ENCODE data around the gene ADORA2B. TPM values are rescaled to one million over a fixed set of nuclear protein-coding genes. Genes with fewer than 3 reads are reported as not detected.

Gene ADORA2B
- polyA plus RNA-seq, 4 donors = 3.0 to 6.0 TPM; not detected in 2

DNA sequence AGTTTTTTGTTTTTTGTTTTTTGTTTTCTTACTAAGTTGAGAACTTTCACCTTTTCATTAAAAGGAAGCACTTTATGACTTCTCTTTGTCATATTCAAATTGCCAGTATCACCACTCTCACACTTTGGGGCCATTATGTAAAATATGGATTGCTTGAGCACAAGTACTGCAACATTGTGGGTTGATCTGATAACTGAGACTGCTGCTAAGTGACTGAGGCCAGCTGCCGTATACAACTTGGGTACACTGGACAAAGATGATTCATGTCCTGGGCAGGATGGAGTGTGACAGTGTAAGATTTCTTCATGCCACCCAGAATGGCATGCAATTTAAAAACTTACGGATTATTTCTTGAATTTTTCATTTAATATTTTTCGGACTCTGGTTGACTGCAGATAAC, 62.5 kb downstream of the ADORA2B start:
- Histone ChIP-seq H3K4me1 (ENCODE audit: control insufficient read depth in 3 of 3, insufficient read depth in 2 of 3, low read depth in 1 of 3, low read length in 2 of 3) (peaks cover 0 to 1% (median 0%) of the 10 kb centered on the region in 3 donors), H3K27ac (ENCODE audit: low read depth in 1 of 3, low read length in 2 of 3) (no peak overlapping the region), H3K9me3 (ENCODE audit: control insufficient read depth in 2 of 2, insufficient read depth in 1 of 2, low read depth in 1 of 2, low read length in 1 of 2) (no peaks in the 10 kb centered on the region), H3K4me3 (ENCODE audit: low read depth in 1 of 3, low read length in 3 of 3) (no peak overlapping the region), H3K27me3 (ENCODE audit: control insufficient read depth in 3 of 3, insufficient read depth in 3 of 3, low read length in 3 of 3) (no peaks in the 10 kb centered on the region), H3K36me3 (ENCODE audit: control insufficient read depth in 3 of 3, insufficient read depth in 2 of 3, low read depth in 1 of 3, low read length in 3 of 3) (peaks cover 16 to 38% (median 35%) of the 10 kb centered on the region in 3 donors)
- FAIRE-seq (no peak), DNase-seq (no peak)
- WGBS, 3 donors = 80 to 85% (median 83%) methylated on average over 3 of the region's 3 CpGs

DNA sequence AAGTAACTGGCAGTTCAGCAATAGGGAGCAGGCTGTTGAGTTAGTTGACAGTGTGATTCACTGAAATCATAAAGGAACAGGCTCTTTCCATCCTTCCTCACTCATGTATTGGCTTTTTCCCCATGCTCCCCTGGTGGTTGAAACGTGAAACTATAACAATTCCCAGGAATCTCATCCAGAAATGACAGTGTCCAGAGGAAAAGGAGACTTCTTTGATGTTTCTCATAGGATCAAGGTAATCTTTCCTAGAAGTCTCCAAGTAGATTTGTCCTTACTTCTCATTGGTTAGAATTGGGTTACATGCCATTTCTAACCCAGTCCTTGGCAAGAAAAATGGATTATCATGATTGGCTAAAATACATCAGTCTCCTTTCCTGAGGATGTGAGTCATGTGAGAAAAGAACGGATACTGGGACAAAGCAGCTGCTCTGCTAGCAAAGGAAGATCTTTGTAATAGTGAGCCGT, 69.0 kb downstream of the ADORA2B start:
- Histone ChIP-seq H3K4me3 (ENCODE audit: low read depth in 1 of 3, low read length in 3 of 3) (no peak overlapping the region), H3K27me3 (ENCODE audit: control insufficient read depth in 3 of 3, insufficient read depth in 3 of 3, low read length in 3 of 3) (no peaks in the 10 kb centered on the region), H3K4me1 (ENCODE audit: control insufficient read depth in 3 of 3, insufficient read depth in 2 of 3, low read depth in 1 of 3, low read length in 2 of 3) (peaks cover 0 to 1% (median 0%) of the 10 kb centered on the region in 3 donors), H3K9me3 (ENCODE audit: control insufficient read depth in 2 of 2, insufficient read depth in 1 of 2, low read depth in 1 of 2, low read length in 1 of 2) (no peaks in the 10 kb centered on the region), H3K27ac (ENCODE audit: low read depth in 1 of 3, low read length in 2 of 3) (peak overlapping the region in 1 of 3 donors; percentile 20), H3K36me3 (ENCODE audit: control insufficient read depth in 3 of 3, insufficient read depth in 2 of 3, low read depth in 1 of 3, low read length in 3 of 3) (peaks cover 0 to 27% (median 6%) of the 10 kb centered on the region in 3 donors)
- FAIRE-seq (no peak), DNase-seq (peak; percentile 24 to 32)
- 57 to 65% (median 58%) methylated on average over 3 of the region's 3 CpGs for WGBS, 3 donors

DNA sequence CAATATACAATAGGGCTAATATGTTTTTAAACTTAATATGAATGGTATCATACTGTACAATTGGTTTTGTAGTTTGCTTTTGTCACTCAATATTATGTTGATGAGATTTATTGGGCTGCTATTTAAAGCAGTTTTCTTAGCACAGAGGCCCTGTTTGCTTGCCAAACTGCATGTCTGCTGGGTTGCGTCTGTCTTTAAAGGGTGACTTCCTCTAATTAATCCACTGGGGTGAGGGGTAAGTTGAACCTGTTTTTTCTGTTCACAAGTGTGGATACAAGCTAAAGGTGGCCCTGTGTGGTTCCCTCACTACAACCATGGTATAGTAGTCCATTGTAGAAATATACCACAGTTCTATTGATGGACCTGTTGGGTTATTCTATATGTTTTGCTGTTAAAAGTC, 74.4 kb downstream of the ADORA2B start:
- no peaks in the 10 kb centered on the region for H3K9me3 ChIP-seq (ENCODE audit: control insufficient read depth in 2 of 2, insufficient read depth in 1 of 2, low read depth in 1 of 2, low read length in 1 of 2)
- H3K4me1 ChIP-seq (ENCODE audit: control insufficient read depth in 3 of 3, insufficient read depth in 2 of 3, low read depth in 1 of 3, low read length in 2 of 3) = no peaks in the 10 kb centered on the region
- H3K36me3 ChIP-seq (ENCODE audit: control insufficient read depth in 3 of 3, insufficient read depth in 2 of 3, low read depth in 1 of 3, low read length in 3 of 3) = peaks cover 5 to 25% (median 8%) of the 10 kb centered on the region in 3 donors
- FAIRE-seq (no peak), DNase-seq (no peak)
- H3K27me3 ChIP-seq (ENCODE audit: control insufficient read depth in 3 of 3, insufficient read depth in 3 of 3, low read length in 3 of 3) = no peaks in the 10 kb centered on the region
- H3K4me3 ChIP-seq (ENCODE audit: low read depth in 1 of 3, low read length in 3 of 3) = no peak overlapping the region
- WGBS, 3 donors = 74 to 100% (median 82%) methylated on average over 1 of the region's 1 CpG
- H3K27ac ChIP-seq (ENCODE audit: low read depth in 1 of 3, low read length in 2 of 3) = no peak overlapping the region

DNA sequence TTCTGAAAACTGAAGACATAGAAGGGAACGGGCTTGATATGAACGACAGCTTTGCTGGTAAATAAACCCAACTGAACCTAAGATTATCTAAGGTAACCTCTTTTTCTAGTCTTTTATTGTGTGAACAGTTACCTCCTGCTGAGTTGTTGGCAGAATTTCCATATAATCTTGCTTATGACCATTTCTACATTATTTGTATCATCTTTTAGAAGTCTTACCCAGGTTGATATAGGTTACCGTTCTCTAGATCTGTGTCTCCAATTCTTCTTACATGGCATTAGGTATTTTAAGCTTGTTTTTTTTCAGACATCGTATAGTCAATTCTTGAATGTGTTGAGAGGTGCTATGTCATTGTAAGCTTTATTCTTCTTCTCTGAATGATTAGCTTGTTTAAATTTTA, 79.0 kb downstream of the ADORA2B start:
- Histone ChIP-seq H3K27ac (ENCODE audit: low read depth in 1 of 3, low read length in 2 of 3) (no peak overlapping the region), H3K27me3 (ENCODE audit: control insufficient read depth in 3 of 3, insufficient read depth in 3 of 3, low read length in 3 of 3) (no peaks in the 10 kb centered on the region), H3K9me3 (ENCODE audit: control insufficient read depth in 2 of 2, insufficient read depth in 1 of 2, low read depth in 1 of 2, low read length in 1 of 2) (no peaks in the 10 kb centered on the region), H3K36me3 (ENCODE audit: control insufficient read depth in 3 of 3, insufficient read depth in 2 of 3, low read depth in 1 of 3, low read length in 3 of 3) (peaks cover 19 to 27% (median 23%) of the 10 kb centered on the region in 3 donors), H3K4me1 (ENCODE audit: control insufficient read depth in 3 of 3, insufficient read depth in 2 of 3, low read depth in 1 of 3, low read length in 2 of 3) (peaks cover 0 to 2% (median 0%) of the 10 kb centered on the region in 3 donors), H3K4me3 (ENCODE audit: low read depth in 1 of 3, low read length in 3 of 3) (no peak overlapping the region)
- no peak for FAIRE-seq
- 68 to 84% (median 80%) methylated on average over 4 of the region's 4 CpGs for WGBS, 3 donors
- DNase-seq = no peak

DNA sequence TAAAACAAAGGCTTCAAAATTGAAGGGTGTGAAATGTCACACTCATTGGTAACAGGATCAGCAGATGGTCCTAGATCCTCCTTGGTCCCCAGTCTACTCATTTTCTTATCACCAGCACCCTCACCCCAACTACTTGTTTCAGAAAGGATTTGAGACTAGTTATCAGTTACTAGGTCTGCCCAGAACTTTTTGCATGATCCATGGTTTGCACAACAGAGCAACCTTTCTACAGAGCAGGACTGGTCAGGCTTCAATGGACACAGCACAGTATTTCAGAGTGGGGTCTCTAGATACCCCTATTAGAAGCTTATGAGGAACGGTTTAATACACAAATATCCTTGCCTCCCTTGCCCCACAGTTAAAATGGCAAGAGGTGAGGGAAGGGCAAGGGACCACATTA, 80.3 kb downstream of the ADORA2B start:
- FAIRE-seq (no peak), DNase-seq (no peak)
- H3K4me3 ChIP-seq (ENCODE audit: low read depth in 1 of 3, low read length in 3 of 3) = no peak overlapping the region
- peaks cover 0 to 2% (median 0%) of the 10 kb centered on the region in 3 donors for H3K4me1 ChIP-seq (ENCODE audit: control insufficient read depth in 3 of 3, insufficient read depth in 2 of 3, low read depth in 1 of 3, low read length in 2 of 3)
- no peaks in the 10 kb centered on the region for H3K9me3 ChIP-seq (ENCODE audit: control insufficient read depth in 2 of 2, insufficient read depth in 1 of 2, low read depth in 1 of 2, low read length in 1 of 2)
- H3K36me3 ChIP-seq (ENCODE audit: control insufficient read depth in 3 of 3, insufficient read depth in 2 of 3, low read depth in 1 of 3, low read length in 3 of 3) = peaks cover 15 to 28% (median 19%) of the 10 kb centered on the region in 3 donors
- no peak overlapping the region for H3K27ac ChIP-seq (ENCODE audit: low read depth in 1 of 3, low read length in 2 of 3)
- no peaks in the 10 kb centered on the region for H3K27me3 ChIP-seq (ENCODE audit: control insufficient read depth in 3 of 3, insufficient read depth in 3 of 3, low read length in 3 of 3)
- WGBS, 3 donors = 88 to 100% (median 94%) methylated on average over 1 of the region's 1 CpG

Other genes with a start within 250 kb of the ADORA2B start
- 10 to 100 TPM in 1 of 4 donors, 1 to 10 TPM in 3; 2.2 to 17.3 (median 4.3) TPM for gene ZNF286A, start 245.4 kb upstream of the ADORA2B start, polyA plus RNA-seq
- gene TBC1D26, start 212.8 kb upstream of the ADORA2B start, polyA plus RNA-seq = under 1 TPM in 1 of 4 donors, not detected in 3; 0.21 TPM
- gene ZSWIM7, start 54.6 kb downstream of the ADORA2B start, polyA plus RNA-seq = 10 to 100 TPM; 20.0 to 33.8 (median 26.1) TPM
- 10 to 100 TPM; 28.9 to 57.1 (median 35.7) TPM for gene TTC19, start 54.7 kb downstream of the ADORA2B start, polyA plus RNA-seq

All from small intestine (tissue), 7 donors.